SU-DHL-6 (cell line): ENCODE data around the gene LRRK1.

Experiments used
- H2AFZ ChIP-seq: fragments of 200-600 bp; sonication (generic); 2 replicates; pipeline ENCODE4 v1.6.1; 2014; ENCODE audit warnings: low read depth, mild to moderate bottlenecking, moderate library complexity, mixed read lengths, antibody characterized with exemption, low read length; ENCODE audit not compliant: severe bottlenecking
- H3F3A ChIP-seq: fragments of 200-600 bp; shearing (Covaris generic); 2 replicates; pipeline ENCODE4 v1.6.0; 2016; ENCODE audit warnings: antibody characterized with exemption, mild to moderate bottlenecking; ENCODE audit not compliant: insufficient read depth
- H3K27ac ChIP-seq: fragments of 200-600 bp; sonication (generic); 2 replicates; pipeline ENCODE4 v1.5.1; 2016; ENCODE audit warnings: low read depth, mild to moderate bottlenecking, low read length, moderate library complexity, mixed read lengths
- H3K27me3 ChIP-seq: fragments of 200-600 bp; sonication (generic), shearing (Covaris generic); 2 replicates; pipeline ENCODE4 v1.6.0; 2014; ENCODE audit warnings: mild to moderate bottlenecking, low read length
- H3K36me3 ChIP-seq: fragments of 200-600 bp; sonication (generic); 2 replicates; pipeline ENCODE4 v1.6.1; 2014; ENCODE audit warnings: mild to moderate bottlenecking, low read length, mixed read lengths
- H3K4me2 ChIP-seq: fragments of 300-600, 200-600 bp; shearing (Covaris generic), sonication (generic); 2 replicates; pipeline ENCODE4 v1.6.0; 2014; ENCODE audit warnings: low read length, low read depth, mild to moderate bottlenecking; ENCODE audit not compliant: poor library complexity, severe bottlenecking
- H3K4me3 ChIP-seq: fragments of 200-600 bp; sonication (generic); 2 replicates; pipeline ENCODE4 v1.5.1; 2014; ENCODE audit warnings: antibody characterized with exemption, low read length, mild to moderate bottlenecking, mixed read lengths; ENCODE audit not compliant: insufficient read depth, poor library complexity, severe bottlenecking
- H3K79me2 ChIP-seq: fragments of 200-600 bp; sonication (generic); 2 replicates; pipeline ENCODE4 v1.6.1; 2014; ENCODE audit warnings: mild to moderate bottlenecking, low read length, moderate library complexity; ENCODE audit not compliant: insufficient read depth
- H3K9ac ChIP-seq: fragments of 200-600 bp; sonication (generic); 2 replicates; pipeline ENCODE4 v1.7.0; 2014; ENCODE audit warnings: mild to moderate bottlenecking, low read length
- H3K9me2 ChIP-seq: fragments of 200-600 bp; sonication (generic); replicated peaks from 2 replicates; pipeline ENCODE4 v1.6.1; 2014; ENCODE audit warnings: low read length; ENCODE audit not compliant: insufficient read depth
- H3K9me3 ChIP-seq: fragments of 200-600 bp; sonication (generic); 2 replicates; pipeline ENCODE4 v1.6.1; 2014; ENCODE audit warnings: low read length, mixed read lengths; ENCODE audit not compliant: insufficient read depth
- H4K20me1 ChIP-seq: fragments of 200-600 bp; sonication (generic); 2 replicates; pipeline ENCODE4 v1.6.1; 2014; ENCODE audit warnings: low read depth, mild to moderate bottlenecking, antibody characterized with exemption, low read length, moderate library complexity, mixed read lengths
- EZH2phosphoT487 ChIP-seq: fragments of 200-600 bp; sonication (generic), shearing (Covaris generic); conservative IDR thresholded peaks from 2 replicates; pipeline ENCODE4 v1.6.1; 2018; ENCODE audit warnings: mild to moderate bottlenecking, antibody characterized with exemption, low read length, moderate library complexity, mixed read lengths
- TF ChIP-seq, protein P1 (sequence below): fragments of 200-600 bp; sonication (generic); IDR thresholded peaks from one replicate; pipeline ENCODE4 v1.5.1; 2017; ENCODE audit warnings: antibody characterized with exemption, mild to moderate bottlenecking, low read length, moderate library complexity; ENCODE audit not compliant: insufficient read depth, poor library complexity, severe bottlenecking

LRRK1 gene

GRCh38 chr15:100905850-100906249 is 13.3 kb upstream of the LRRK1 start:
- H3K9me3 ChIP-seq: no peaks in the 10 kb centered on the region
- no peak overlapping the region for H3K4me3 ChIP-seq
- H3K79me2 ChIP-seq: no peaks in the 10 kb centered on the region
- no peaks in the 10 kb centered on the region for H3K9me2 ChIP-seq
- H2AFZ ChIP-seq: no peak overlapping the region
- H3K9ac ChIP-seq: no peak overlapping the region
- H3F3A ChIP-seq: no peaks in the 10 kb centered on the region
- H3K36me3 ChIP-seq: no peaks in the 10 kb centered on the region
- H4K20me1 ChIP-seq: no peaks in the 10 kb centered on the region
- no peak overlapping the region for H3K27ac ChIP-seq
- TF ChIP-seq, protein P1, sequence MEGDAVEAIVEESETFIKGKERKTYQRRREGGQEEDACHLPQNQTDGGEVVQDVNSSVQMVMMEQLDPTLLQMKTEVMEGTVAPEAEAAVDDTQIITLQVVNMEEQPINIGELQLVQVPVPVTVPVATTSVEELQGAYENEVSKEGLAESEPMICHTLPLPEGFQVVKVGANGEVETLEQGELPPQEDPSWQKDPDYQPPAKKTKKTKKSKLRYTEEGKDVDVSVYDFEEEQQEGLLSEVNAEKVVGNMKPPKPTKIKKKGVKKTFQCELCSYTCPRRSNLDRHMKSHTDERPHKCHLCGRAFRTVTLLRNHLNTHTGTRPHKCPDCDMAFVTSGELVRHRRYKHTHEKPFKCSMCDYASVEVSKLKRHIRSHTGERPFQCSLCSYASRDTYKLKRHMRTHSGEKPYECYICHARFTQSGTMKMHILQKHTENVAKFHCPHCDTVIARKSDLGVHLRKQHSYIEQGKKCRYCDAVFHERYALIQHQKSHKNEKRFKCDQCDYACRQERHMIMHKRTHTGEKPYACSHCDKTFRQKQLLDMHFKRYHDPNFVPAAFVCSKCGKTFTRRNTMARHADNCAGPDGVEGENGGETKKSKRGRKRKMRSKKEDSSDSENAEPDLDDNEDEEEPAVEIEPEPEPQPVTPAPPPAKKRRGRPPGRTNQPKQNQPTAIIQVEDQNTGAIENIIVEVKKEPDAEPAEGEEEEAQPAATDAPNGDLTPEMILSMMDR: no peak
- TF ChIP-seq EZH2phosphoT487: no peak
- H3K27me3 ChIP-seq: no peaks in the 10 kb centered on the region
- no peak overlapping the region for H3K4me2 ChIP-seq

GRCh38 chr15:100908466-100908865 is 10.7 kb upstream of the LRRK1 start:
- no peaks in the 10 kb centered on the region for H3K9me2 ChIP-seq
- H3F3A ChIP-seq: no peaks in the 10 kb centered on the region
- no peak overlapping the region for H2AFZ ChIP-seq
- H3K79me2 ChIP-seq: no peaks in the 10 kb centered on the region
- H3K9ac ChIP-seq: no peak overlapping the region
- H3K27ac ChIP-seq: no peak overlapping the region
- H3K4me3 ChIP-seq: no peak overlapping the region
- no peaks in the 10 kb centered on the region for H3K27me3 ChIP-seq
- peaks cover 8% of the 10 kb centered on the region for H3K36me3 ChIP-seq
- no peaks in the 10 kb centered on the region for H4K20me1 ChIP-seq
- no peaks in the 10 kb centered on the region for H3K9me3 ChIP-seq
- no peak for TF ChIP-seq EZH2phosphoT487
- TF ChIP-seq, protein P1: no peak
- no peak overlapping the region for H3K4me2 ChIP-seq

DNA sequence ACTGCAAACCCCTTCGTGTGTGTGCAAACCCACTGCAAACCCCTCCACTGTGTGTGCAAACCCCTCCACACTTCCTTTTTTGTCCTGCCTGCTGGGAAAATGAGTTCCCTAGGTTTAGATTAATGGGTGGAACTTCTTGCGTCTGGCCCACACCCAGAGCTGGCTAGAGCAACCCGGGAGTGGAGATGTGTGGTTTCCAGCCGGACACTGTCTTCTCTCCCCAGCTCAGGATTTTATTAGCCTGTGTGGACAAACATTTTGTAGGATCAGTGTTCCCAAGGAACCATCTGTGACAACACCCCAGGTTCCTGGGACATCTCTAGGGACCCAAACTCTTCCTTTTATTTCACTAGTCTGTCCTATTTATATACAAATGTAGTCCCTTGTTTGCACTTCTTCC is 9.6 kb upstream of the LRRK1 start:
- Histone ChIP-seq H3K9me3 (no peaks in the 10 kb centered on the region), H3F3A (no peaks in the 10 kb centered on the region), H4K20me1 (no peaks in the 10 kb centered on the region), H3K27ac (no peak overlapping the region), H3K4me2 (no peak overlapping the region), H3K4me3 (no peak overlapping the region), H3K9me2 (no peaks in the 10 kb centered on the region), H3K36me3 (peaks cover 8% of the 10 kb centered on the region), H3K79me2 (no peaks in the 10 kb centered on the region; the same call in 1 of the 2 replicates), H2AFZ (no peak overlapping the region), H3K27me3 (no peaks in the 10 kb centered on the region), H3K9ac (no peak overlapping the region)
- no peak for TF ChIP-seq EZH2phosphoT487
- TF ChIP-seq, protein P1: no peak
